NCI-H526 (cell line): Measurements from ENCODE around the gene SVIL.
"Not testable (repeated sequence)": the region's sequence is repeated elsewhere in the genome, so short reads cannot be mapped to it uniquely, and the experiment has no call there.

Experiments
- DNase-seq, 2 experiments: peaks; one replicate each; lab custom pipeline; 2025; lab: John Stamatoyannopoulos, UW

SVIL gene

DNA sequence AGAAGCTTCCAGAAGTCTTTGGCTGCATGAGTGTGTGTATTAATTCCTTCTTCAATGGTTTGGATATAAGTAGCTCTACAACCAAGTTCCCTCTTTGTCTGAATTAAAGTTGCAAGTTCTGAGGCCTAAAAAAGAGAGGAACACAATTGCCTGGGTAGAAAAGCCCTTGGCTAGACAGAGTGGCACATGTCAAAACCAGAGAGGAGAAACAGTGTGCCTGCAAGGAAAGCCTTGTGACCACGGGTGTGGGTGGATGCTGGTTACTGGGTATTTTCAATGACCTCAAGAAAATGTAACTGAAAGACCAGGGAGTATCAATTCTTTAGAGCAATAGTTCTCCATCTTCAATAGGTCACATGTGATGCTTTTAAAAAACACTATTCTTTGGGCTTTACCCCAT lies 148.3 kb downstream of the SVIL start:
- no peak for DNase-seq

DNA sequence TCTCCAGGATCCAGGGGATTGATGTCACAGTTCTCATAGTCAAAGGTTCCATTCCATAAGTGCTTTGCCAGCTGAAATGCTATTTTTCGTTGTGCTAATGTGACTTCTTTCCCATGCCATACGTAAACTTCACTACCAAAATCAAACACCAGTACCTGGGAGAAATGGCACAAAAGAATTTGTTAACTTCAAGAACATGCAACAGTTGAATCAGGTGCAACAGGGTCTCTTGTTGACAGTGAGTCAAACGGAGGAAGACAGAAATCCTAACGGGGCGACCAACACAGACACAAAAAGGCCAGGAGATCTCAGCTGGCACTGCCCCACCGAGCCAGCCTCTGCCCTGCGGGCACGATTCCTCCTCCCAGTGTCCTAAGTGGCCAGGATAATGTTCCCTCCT lies 150.1 kb downstream of the SVIL start:
- not testable (repeated sequence) for DNase-seq

DNA sequence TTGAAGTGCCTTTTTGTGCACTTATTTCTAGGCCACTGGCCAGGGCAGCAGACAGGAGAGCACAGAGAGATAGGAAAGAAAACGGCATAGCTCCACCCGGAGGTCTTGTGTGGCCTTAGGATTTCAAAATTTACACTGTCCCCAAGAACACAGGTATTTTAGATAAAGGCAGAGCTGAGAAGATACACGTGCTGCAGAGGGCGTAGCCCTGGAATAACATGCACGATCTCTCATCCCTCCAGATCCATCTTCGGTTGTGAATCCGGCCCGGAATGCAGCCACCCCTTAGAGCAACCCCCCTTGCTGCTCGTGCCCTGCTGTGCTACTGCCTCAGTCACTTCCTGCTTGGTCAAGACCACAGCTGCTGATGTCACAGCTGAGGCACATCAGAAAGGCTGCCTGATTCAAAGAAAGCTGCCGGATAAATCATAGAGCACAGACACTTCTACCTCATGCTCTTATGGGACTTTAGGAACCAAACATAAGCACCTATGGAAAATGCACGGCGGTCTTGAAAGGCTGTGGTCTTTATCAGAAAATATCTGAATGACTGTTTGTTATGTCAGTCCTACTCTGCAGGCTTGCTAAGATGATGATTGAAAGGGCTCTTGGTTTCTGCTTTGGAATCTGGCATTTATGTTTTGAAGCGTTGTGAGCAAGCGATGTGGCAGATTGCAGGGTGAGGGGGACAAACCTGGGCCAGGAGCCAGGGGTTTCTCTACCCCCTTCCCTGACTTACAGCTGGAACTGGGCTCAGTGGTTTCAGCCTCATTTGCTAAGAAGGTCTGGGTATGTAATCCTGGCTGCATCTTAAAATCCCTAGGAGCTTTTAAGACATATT lies 152.0 kb downstream of the SVIL start:
- DNase-seq = no peak

DNA sequence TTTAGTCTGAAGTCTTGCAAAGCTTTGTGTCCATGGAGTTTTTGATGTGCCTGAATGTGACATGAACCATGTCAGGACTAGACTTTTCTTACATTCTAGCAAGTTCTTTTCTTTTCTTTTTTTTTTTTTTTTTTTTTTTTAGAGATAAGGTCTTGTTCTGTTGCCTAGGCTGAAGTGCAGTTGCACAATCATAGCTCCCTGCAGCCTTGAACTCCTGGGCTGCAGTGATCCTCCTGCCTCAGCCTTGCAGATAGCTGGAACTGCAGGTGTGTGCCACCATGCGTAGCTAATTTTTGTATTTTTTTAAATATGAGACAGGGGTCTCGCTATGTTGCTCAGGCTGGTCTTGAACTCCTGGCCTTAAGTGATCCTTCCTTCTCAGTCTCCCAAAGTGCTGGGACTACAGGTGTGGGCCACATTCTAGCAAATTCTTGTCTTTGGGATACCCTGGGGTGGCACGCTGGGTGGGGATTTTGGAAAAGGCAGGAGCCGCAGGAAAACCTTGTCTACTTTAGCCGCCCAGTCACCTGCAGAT lies 152.8 kb downstream of the SVIL start:
- no peak for DNase-seq

DNA sequence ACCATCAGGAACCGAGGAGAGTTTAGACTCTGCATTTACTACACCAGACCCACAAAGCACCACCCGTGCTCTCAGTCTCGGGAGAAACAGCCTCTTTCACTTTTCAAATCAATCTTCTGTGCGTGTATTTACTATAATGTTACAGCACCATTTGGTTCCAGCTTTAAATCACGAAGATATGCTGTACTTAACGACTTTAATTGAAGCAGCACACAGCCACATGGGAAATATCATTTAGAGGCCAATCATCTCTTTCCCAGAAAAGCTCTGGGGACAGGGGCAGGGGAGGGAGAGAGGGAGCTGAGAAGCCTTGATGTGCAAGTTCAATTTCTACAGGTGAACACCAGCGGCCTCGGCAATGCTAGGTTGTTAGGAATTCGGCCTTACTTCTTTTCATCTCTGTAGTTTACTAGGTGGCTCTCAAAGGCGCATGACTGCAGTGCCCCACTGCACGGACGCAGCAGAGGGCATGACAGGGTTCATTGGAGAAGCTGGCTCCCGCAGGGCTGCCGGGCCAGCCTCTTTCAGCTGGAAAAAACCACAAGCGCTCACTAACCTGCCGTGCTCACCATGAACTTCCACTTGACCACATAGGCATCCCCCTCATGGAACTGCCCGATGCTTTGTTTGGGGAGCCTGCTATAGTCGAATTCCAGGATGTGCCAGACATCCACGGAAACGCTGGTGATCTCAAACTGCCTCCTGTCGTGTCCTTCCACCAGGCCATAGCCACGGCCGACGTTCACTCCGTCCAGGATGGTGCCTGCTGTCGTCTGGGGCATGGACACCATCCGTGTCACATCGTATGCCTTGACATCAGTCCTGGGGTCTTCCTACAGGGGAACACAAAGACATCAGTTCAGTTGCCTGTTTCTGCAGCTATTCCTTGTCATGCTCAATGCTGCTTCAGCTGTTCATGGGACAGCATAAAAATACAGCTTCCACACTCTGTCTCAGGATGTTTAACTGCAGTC lies 154.5 kb downstream of the SVIL start:
- no peak for DNase-seq

DNA sequence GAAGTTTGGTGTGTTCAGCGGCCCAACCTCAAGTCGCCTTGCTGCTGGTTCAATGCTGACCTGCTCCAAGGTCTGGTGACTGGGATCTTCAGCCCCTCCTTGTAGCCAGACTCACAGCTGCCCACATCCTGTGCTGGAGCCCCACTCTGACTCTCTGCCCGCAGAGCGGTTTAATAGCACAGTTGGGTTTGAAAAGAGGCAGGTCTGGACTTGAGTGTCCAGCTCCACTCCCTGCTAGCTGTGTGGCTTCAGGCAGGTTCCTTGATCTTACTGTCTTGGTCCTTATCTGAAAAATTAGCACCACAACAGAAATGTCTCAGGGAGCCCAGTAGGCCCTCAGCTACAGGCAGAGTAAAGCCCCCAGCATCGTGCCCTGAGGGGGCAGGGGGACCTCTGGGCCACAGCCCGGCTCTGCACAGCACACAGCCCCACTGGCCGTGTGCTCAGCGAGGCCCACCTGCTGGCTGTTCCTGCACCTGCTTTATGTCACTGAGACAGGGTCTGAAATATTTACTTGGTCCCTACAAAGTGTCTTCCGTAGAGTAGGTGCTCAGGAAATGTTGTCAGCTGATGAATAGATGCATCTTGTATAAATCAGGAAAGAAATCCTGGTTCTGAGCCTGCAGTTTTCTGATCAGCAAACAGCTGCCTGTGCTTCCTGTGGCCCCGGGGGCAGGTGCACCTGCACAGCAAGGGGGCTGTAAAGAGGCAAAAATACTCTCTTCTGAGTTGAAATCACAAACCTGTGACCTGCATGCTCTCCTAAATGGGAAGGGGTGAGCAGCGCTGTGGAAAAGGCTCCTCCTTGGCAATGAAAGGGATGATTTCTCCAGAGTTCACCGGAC lies 155.5 kb downstream of the SVIL start:
- no peak for DNase-seq

DNA sequence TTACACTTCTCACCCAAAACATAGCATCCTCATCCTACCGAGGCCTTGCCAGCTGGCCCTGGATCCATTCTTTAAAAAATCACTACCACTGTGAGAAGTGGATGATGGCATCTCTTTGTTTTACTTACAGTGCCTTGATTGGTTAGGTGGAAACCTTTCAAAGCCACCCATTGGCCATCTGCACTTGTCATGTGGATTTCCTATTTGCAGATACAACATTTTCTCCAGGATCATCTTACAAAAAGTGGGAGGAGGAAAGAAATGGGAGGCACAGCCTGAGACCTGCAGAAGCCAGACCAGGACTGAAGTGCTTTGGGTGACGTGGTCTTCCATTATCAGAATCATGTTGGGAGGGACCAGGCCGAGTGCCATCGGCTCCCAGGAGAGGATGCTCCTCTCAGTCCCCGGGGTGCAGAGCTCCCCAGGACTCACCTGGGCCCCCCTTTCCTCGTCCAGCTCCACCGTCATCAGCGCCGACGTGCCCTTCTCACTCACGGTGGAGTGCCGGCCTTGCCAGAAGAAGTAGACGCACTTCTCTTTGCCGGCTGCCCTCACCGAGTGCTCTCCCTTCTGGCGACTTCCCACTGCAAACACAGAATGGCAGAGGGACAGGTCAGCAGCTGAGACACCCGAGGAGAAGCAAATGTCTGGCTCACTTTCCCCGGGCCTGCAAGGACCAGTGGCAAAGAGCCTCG lies 161.2 kb downstream of the SVIL start:
- DNase-seq = no peak

DNA sequence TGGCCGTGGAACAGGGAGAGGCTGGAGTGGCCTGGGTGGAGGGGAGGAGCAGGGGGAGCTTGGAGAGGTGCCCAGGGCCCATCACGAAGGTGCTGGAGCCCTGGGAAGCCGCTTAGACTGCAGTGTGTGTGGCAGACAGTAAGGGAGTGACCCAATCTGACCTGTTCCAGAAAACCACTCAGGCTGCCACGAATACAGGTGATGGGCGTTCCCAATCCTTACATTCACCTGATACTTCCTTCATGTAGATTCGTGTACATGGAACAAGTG lies 161.7 kb downstream of the SVIL start:
- no peak for DNase-seq

DNA sequence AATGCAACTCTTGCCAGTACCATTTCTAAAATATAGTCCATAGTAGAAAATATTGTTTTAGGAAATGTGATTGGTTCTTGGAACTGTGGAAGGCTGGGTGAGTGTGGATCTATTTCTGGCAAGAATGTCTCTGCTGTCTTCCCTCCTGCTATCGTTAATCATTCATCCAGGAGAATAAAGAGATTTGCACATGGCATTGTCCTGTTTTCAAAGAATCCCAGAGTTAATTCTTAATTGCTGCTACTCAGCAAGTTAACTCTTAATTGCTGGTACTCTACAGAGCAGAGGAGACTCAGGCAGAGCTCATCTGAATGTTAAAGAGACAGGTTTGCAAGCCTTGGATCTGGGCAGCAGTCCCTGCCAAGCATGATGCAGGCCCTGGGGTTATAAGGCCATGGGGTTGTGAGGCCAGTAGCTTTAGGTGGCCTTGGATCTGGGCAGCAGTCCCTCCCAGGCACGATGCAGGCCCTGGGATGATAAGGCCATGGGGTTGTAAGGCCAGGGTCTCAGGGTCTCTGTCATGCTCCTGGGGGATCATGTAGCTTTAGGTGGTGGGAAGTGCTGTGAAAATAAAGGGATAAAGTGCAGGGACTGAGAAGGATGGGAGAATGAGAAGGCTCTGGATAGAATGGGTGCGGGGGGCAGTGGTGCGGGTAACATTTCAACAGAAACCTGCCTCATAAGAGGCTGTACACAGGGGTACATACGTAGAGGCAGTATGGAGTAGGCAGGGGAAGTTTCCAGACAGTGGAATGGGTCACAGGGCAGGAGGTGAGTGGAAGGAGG lies 162.3 kb downstream of the SVIL start:
- DNase-seq = no peak

DNA sequence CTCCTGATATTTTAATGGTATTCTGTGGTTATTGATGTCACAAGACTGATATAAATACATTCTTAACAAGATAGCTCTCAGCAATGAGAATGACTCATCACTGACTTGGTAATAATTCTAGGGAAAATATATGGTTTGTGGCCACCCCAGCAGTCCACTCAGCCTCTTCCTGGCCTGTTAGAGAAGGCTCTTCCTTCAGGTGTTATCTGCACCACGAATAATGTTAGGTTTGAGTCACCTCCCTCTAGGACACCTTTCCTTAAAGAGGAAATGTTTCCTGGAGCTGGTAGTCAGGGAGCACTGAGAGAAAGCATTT lies 163.3 kb downstream of the SVIL start:
- no peak for DNase-seq

DNA sequence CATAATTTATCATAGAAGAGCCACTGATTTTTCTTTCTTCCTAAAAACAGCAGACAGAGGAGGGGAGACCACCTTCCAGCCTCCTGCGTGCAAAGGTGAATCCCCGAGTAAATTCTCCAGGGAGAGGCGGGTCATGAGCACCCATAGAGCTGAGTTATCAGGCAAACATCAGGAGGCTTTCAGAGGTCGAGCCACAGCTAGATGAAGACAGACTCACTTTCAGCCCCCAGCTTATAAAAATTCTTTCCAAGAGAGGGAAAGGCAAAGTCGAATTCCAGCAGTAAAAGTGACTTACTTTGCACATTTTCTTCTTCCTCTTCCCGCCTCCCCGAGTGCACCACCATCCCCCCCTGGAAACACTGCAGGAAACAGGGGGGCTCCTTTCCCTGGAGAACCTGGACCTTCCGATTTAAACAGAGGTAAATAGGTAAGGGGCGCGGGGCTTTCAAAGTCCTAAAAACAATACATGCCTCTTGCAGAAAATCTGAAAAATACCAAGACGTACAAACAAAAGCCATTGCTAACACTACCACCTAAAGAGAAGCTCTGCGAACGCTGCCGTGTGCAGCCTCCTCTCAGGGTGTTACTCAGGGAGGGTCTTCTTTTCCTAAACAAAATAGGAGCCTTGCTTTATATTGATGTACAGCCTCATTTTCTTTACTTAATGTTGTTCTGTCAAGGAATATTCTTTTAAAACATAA lies 163.8 kb downstream of the SVIL start:
- DNase-seq = no peak

DNA sequence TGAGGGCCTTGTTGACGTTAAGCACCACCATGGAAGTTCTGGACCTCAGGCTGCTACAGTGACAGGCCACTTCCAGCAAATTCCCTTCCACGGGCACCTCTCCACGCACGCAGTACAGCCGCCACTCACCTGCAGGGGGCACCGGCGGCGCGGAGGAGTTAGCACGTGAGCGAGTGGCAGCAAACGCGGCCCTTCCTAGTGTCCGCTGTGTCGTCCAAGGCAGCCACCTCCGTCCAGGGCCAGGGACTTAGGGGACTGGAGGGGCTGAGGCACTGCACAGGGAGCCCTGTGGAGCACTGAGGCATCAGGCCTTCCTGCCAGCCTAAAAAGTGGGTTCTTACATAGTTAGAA lies 164.4 kb downstream of the SVIL start:
- no peak for DNase-seq

DNA sequence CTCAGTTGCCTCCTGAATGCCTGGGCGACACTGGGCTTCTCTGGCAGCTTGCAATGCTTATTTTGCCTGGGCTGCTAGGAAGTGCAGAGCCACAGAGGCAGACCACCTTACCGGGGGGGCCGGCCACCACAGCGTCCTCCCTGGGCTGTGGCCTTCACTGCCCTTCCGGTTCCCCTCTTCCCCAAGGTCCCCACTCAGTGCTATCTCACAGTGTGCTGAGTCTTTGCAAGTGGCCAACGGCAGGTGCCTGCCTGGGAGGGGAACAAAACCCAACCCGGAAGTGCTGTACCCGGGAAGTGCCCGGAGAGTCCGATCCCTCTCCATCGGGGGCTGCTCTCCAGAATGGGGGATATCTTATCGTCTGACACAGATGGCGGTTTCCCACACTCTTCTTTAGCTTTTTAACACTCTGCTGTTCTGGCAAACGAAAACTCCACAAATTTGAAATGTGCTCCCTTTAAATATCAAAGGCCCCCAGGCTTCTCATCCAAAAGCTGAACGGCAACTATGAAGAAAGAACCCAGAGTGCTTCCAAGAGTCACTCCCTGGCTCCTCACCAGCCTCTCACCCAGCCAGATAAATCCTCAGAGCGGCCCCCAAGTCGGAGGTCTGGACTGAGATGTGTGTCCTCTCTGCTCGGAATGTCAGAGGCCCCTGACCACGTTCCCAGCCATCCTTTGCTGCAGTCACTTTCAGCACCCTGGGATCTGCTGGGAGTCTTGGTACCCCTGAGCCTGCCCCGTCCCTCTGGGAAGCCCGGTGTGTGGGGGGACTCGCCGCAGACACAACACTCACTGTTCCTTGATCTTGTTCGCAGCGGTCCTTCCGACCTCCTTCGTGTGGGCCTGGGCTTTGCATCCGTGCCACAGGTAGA lies 165.1 kb downstream of the SVIL start:
- no peak for DNase-seq

DNA sequence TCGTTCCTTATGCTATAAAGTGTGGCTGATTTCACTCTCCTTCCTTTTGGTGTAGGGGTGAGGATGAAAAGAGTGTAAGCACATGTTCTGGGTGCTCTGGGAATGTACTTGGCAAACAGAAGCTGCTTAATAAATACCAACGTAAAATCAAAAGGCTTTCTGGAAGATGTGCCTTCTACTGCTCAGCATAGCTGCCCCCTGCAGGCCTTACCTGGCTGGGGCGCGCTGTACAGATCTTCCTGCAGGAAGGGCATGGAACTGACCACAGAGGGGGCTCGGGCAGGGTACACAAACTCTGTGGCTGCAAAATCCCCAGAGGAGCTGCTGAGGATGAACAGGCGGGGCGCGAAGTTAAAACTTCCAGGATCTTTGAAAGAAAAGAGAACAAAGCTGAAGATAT lies 169.4 kb downstream of the SVIL start:
- no peak for DNase-seq

DNA sequence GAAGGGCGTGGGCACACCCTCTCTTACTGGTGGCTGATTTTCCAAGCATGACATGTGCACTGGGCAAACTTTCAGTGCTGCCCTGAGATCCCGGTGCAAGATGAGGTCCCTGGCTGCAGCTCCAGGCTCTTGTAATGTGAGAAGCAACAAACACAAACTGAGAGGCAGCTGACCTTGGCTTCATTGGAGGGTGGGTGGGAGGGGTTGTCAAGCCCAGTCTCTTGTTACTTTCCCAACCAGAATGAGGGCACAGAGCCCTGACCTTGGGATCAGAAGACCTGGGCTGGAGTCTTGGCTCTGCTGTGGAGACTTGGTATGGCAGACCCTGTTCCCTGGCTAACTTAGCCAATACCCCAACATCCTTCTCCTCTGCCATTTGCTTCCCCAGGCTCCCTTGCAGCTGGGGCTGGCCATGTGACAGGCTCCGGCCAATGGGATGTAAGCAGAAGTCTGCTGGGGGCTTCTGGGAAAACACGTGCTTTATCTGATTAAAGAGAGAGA lies 170.1 kb downstream of the SVIL start:
- not testable (repeated sequence) for DNase-seq

DNA sequence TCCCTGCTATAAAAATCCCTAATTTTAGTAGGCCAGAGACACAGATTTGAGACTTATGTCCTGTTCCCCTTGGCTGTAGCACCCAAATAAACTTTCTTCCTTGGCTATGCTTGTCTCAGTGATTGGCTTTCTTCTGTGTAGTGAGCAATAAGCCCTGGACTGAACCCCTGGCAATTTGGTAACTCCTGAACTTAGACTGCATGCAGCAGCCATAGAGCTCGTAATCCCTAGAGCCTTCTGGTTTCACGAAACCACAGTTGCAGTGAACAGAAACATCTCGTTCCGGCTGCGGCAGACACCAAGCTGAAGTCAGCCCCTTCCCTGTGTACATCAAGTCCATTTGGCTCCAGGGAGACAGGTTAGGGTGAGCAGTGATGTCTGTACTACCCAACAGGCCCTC lies 173.7 kb downstream of the SVIL start:
- DNase-seq = no peak

DNA sequence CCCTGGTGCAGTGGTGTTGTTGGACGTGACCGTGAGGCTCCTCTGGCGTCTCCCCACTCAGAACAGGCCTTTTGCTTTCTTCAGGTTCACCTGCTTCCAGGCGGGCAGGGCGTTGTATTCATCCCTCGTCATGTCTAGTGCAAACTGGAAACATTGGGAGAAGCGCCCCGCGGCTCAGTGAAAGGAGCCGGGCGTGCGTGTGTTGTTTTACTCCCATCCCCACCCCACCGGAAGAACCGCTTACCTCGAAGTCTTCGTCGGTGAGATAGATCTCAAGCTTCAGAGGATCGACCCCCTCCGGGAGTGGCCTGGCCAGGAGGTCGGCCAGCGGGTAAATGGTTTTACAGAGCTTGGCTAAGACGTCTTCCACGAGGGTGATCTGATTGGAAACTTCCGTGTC lies 176.6 kb downstream of the SVIL start:
- not testable (repeated sequence) for DNase-seq

DNA sequence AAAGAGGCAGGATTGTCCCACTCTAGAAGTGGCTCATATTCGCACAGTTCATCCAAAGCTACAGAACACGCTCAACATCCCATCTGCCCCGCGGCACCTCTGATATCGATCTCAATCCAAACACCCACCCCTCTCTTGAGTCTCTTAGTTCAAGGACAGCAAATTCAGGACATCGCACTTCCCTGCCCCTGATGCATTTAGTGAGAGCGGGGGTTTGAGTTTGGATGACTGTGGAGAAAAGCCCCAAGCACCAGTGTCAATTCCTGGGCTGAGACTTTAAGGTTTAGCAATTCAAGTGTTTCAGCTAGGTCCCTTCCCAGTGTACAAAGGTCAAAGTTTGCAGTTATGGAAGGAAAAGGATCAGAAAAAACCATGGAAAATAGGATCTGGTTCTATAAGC lies 179.7 kb downstream of the SVIL start:
- no peak for DNase-seq

DNA sequence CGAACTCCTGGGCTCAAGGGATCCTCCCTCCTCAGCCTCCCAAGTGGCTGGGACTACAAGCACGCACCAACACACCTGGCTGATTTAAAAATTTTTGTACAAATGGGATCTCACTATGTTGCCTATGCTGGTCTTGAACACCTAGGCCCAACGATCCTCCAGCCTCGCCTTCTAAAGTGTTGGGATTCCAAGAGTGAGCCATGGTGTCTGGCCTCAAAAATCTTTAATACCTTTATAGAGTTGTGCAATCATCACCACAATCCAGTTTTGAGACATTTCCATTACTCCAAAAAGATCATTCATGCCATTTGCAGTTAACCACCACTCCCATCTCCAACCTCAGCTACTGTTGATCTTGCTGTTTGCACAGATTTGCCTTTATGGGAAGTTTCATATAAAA lies 180.5 kb downstream of the SVIL start:
- DNase-seq = no peak
